GM18526 (cell line): Measurements from ENCODE around the gene ESPN.

Experiments used
- POLR2A ChIP-seq: IDR thresholded peaks from 3 replicates; pipeline ENCODE4 v1.6.1; 2011; ENCODE audit not compliant: insufficient read length; ENCODE audit errors: extremely low read depth

Gene ESPN

DNA sequence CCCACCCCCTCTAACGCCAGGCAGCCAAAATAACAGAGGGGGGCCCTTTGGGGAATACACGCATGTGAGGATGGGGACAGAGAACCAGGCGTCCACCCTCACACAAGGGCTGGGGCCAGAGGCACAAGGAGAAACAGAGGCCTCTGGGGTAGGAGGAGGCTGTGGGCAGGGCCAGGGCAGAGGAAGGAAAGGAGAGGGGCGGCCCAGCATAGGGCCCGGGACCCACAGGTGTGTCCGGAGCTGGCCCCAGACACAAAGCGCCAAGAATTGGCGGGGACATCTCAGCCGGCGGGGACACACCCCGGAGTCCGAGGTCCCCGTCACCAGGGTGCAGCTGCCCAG, 60.2 kb downstream of the ESPN start:
- TF ChIP-seq POLR2A = no peak

DNA sequence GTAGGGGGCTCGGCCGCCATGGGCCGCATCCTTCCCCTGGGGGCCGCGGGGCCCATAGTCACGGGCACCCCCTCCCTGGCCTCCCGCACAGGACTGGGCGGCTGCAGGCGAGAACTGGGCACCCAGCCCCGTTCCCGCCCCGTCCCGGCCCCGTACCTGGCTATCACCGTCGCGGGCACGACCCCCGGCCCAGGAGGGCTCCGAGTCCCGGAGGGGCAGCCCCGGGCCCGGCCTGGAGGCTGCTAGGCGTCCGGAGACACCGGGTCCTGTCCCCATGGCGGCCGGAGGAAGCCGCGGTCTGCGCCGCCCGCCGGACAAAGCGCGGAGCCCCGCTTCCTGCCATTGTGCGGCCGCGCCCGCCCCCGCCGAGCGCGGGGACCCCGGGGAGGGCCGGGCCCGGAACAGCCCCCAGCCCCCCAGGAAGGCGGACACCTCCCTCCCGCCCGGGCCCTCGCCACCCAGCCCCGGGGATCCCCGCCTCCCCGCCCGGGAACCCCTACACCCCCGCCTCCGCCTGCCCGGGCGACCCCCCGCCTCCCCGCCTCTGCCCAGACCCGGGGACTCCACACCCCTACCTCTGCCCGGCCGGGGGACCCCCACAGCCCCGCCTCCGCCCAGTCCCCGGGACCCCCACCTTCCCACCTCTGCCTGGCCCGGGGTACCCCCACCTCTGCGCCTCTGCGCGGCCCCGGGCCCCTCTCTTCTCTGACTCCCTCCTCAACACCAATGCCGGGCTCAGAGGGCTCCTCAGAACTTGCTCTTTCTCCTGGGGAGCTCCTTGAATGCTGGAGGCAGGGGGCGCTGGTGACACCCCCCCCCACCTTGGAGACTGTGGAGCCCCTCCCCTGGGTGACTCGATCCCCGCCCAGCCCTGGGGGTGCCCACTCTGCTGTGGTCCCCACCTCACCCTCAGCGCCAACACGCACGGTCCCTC, 60.9 kb downstream of the ESPN start:
- no peak for TF ChIP-seq POLR2A

DNA sequence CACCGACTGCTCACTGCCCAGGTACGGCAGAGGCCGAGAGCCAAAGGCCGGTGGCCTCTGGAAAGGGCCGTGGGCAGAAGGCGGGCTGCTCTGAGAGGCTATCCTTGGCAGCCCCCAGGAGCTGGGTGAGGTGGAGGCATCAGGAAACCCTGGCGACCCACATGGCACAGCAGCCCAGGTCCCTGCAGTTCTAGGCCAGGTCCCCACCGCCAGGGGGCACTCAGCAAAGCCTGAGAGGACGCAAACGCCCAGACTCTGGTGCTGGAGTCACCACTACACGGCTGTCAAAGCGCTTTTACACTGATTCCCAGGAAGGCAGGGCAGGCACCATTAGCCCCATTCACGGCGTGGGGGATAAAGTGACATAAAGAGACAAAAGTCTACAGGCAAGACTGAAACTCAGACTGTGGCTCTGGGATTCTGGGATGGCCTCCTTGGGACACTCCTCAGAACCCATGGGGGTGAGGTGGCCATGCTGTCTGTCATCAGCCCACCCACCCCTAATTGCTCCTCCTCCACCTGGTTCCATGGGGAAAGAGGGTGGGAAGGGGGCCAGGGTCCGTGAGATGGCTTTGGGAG, 61.9 kb downstream of the ESPN start:
- no peak for TF ChIP-seq POLR2A

DNA sequence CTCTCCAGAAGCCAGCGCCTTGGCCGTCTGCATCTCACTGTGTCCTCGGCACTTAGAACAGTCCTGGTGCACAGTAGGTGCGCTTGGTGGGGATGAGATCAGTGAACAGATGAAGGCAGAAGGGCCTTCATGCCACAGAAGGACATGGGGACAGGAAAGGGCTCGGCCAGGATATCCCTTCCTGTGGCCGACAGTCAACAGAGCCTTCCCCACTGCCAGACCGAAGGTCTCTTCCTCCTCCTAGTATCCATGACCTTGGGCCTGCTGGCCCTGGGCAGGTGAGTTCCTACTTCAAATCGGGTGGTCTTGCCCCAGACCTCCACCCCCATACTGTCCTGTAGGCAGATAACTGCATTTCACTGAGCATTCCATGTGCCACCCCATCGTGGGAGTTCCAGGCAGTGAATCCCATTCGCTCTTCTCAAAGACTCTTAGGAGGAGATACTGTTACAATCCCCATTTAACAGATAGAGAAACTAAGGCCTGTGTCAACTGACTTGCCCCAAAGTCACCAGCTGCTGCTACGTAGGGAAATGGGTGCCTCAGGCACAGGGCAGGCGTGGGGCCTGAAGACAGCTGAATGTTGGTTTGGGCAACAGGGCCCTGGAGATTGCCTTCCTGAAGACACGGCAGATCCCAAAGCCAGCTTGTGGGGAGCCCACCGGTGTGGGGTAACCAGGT, 63.4 kb downstream of the ESPN start:
- no peak for TF ChIP-seq POLR2A

DNA sequence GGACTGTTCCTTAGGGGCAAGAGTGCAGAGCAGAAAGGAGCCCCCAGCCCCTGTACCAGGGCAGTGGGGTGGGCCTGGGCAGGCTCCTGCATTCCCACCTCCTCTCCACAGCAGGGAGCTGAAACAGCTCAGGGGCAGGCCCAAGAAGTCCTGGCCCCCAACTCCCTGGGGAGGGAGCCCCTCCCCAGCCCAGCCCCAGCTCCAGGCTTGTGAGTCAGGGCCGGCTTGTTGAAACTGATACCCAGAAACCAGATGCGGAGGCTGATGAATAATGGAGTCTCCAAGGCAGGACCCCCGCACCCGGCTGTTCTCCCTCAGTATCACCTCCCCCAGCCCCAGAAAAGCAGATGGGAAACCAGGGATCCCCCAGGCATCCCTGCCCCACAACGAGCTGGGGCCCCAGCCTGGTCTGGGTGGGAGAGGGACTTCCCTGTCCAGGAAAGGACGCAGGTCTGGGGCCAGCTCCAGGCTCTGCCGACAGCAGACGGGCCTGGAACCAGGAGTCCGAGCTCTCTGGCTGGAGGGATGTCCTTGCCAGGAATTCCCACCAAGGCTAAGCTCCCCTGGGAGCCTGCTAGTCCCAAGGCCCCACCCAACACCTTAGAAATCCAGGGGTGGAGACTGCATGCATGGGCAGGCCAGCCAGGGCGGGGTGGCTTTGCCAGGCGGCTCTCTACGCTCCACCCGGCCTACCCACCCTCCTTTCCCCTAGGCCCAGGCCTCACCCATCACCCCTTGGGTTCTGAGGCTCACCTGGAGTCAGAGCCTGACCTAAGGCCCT, 64.2 kb downstream of the ESPN start:
- no peak for TF ChIP-seq POLR2A

DNA sequence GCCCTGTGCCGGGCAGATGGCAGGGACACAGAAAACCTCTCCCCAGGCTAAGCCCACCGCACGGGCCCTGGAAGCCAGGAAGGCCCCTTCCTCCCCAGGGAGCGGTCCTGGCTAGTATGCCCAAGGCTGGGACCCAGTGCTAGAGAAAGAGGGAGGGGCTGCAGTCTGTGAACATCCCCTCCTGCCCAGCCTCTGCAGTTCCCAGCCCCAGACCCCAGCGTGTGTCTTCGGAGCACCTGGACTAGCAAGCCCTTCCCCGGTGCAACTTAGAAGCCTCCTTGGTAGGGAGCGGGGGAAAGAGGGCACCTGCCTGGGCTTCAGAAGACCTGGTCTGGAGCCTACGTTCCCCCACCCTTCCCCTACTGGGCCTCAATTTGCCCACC, 64.8 kb downstream of the ESPN start:
- no peak for TF ChIP-seq POLR2A

DNA sequence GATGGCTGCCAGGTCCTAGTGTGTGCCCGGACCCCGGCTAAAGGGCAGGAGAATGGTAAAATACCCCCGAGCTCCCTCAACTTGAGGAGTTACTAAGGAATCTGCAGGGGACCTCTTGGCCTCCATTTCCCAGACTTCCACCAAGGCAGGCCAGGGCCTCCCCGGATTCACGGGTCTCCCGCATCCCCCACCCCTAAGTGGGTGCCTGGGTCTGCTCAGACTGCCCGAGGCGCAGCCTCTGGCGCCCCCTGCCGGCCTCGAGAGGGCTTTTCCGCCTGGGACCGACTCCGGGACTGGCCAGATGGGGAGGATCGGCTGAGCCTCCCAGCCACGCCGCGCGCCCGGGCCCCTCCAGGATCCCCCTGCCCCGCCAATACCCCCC, 65.2 kb downstream of the ESPN start:
- TF ChIP-seq POLR2A = no peak

DNA sequence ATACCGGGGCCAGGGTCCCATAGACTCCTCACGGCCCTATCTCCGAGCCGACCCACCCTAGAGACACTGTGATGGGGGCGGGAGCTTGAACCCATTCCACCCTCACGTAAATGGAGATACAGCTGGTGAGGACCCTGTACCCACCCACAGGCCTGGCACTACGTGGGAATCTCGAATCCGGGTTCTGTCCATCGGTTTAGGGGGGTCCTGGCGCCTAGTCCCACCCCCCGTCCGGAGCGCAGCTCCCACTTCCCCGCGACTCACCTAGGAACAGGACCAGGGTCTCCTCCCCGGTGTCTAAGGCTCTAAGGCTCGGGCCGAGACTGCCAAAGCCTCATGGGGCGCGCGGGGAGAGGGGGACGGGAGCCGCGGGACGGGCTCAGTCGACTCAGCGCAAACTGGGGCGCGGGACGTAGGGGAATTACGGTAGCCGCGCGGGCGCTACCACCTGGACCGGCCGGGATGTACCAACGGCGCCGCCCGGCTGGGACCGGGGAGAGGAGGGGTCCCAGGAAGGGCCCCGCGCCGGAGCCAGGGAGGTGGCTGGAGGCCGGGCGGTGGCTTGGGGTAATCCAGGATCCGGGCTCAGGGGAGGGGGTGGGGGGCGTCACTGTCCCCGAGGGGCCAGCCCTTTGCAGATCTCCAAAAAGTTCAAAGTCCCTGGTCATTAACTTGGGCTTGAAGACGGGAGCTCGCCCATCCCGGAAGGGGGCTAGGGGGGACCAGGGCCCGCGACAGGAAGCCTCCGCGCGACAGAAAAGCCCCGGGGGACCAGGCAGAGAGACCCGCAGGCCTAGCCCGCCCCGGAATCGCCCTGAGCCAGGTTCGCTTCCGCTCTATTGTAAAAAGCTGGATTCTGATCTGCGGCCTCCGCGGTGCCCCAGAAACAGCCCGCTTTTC, 65.9 kb downstream of the ESPN start:
- TF ChIP-seq POLR2A = peak; percentile 59

DNA sequence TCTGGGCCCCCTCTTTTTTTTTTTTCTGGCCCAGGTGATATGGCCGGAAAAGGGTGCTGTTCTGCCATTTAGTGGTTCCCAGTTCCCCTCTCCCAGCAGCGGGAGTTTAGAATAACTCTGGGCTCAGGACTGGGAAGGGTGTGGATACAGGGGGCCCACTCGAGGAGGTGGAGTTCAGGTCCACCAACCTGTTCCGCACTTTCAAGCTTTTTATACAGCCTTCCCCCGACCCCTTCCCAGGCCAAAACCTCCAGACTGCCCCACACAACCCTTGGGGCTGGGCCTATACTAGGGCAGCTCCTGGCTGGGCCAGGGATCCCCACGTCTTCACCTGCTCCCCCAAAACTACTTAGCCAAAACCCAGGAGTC, 66.5 kb downstream of the ESPN start:
- TF ChIP-seq POLR2A = no peak

DNA sequence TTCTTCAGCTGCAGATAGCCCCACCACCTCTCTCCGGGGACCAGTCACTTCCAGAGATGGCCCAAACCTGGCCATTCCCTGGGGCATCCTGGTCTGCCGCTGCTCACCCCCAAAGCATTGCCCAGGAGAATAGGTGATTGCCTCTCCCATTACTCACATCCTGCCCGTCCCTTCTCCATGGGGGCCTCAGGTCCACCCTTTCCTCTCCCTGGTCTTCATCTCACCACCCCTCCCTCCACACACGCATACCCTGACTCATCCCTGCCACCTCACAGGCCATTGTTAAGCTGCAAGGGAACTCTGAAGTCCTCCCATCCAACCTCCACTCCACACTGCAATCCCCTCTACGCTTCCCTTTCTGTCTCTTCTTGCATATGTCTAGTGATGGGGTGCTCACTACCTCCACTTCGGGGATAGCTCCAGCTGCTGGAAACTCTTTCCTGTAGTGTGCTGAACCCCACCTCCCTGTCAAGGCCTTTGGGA, 66.9 kb downstream of the ESPN start, which contains the start of gene PLEKHG5:
Gene PLEKHG5 (minus strand): TSS at position 188 of the 483 bp plus-strand sequence. CDS start 14,096 bp downstream, outside the sequence.
- TF ChIP-seq POLR2A = no peak

DNA sequence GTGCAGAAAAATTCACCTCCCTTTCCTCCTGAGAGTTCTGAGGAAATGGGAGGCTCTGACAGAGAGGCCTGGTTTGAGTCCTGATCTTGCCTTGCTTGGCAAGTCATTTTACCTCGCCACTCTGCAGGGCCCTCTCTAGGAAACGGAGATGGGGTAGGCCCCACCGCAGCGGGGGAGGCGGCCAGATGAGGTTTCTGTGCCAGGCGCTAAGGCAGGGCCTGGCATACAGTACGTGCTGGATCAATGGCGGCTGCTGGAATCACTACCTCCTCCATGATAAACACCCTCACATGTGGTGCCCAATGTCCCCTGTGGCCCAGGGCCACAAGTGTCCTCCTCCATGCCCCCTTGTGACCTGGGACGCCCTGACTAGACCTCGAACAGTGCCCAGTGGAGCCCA, 67.4 kb downstream of the ESPN start:
- no peak for TF ChIP-seq POLR2A

DNA sequence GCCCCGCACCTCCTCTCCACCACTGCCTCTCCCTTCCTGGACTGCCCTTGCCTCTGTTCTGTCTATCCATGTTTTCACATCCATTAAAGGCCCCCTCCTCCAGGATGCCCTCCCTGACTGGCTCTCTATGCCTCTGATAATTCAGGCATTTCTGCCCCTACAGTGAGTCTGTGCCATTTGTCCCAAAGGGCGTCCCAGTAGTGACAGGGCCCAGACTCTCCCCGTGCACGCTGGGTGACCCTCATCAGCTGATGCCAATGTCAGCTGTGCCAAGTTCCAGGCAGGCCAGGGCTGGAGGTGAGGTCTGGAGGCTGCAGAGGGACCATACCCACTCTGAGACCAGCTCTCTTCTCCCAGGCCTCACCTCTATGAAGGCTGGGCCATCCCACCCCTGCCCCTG, 70.1 kb downstream of the ESPN start:
- no peak for TF ChIP-seq POLR2A

DNA sequence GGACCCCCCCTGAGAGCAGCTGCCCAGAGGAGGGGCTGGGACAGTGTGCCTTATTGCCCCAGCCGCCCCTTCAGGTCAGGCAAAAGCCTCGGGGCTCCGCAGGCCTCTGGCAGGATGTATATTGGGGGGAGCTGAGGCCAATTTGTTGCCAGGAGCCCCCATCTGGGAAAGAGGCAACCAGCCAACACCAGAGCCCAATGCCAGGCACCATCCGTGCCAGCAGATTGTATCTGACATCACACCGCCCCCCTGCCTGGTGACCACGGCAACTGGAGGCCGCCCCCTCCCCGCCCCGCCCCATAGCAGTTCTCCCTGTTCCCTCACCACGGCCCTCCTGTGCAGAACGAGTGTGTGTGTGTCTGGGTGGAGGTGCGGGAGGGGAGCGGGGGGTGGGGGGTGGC, 70.5 kb downstream of the ESPN start:
- no peak for TF ChIP-seq POLR2A
